HG03135 (cell line): ENCODE data around the gene FICD.
"Not testable (repeated sequence)": the region's sequence is repeated elsewhere in the genome, so short reads cannot be mapped to it uniquely, and the experiment has no call there.

Source experiments
- ATAC-seq: cut with Tn5 transposase; IDR thresholded peaks from one replicate; pipeline ENCODE4 v1.9.1; 2021; ENCODE audit warnings: mild to moderate bottlenecking, moderate library complexity; ENCODE audit not compliant: unreplicated experiment

The FICD gene

GRCh38 chr12:108514973-108515814, at the start of gene FICD:
TSS of gene FICD (plus strand) at chr12:108515277. CDS start at chr12:108516973, 1,696 bp downstream.
- ATAC-seq = peak; percentile 85

- ATAC-seq = no peak
Measured at GRCh38 chr12:108465417-108465816, 49.7 kb upstream of the FICD start.

- ATAC-seq = no peak
Measured at GRCh38 chr12:108468196-108468968, 46.7 kb upstream of the FICD start.

GRCh38 chr12:108473400-108474055, 41.5 kb upstream of the FICD start:
- no peak for ATAC-seq

- no peak for ATAC-seq
Measured at GRCh38 chr12:108475396-108475795, 39.7 kb upstream of the FICD start.

GRCh38 chr12:108477055-108477880, 37.8 kb upstream of the FICD start:
- no peak for ATAC-seq

GRCh38 chr12:108477881-108478259, 37.2 kb upstream of the FICD start:
- no peak for ATAC-seq

GRCh38 chr12:108478611-108479206, 36.4 kb upstream of the FICD start:
- no peak for ATAC-seq

- ATAC-seq = no peak
Measured at GRCh38 chr12:108479364-108480070, 35.6 kb upstream of the FICD start.

- ATAC-seq = no peak
Measured at GRCh38 chr12:108482717-108483212, 32.3 kb upstream of the FICD start.

- ATAC-seq = no peak
Measured at GRCh38 chr12:108483213-108484059, 31.6 kb upstream of the FICD start.

GRCh38 chr12:108484431-108484830, 30.6 kb upstream of the FICD start:
- ATAC-seq = no peak

- ATAC-seq = no peak
Measured at GRCh38 chr12:108484845-108485244, 30.2 kb upstream of the FICD start.

GRCh38 chr12:108485371-108485770, 29.7 kb upstream of the FICD start:
- not testable (repeated sequence) for ATAC-seq

- not testable (repeated sequence) for ATAC-seq
Measured at GRCh38 chr12:108487029-108487428, 28.0 kb upstream of the FICD start.

- no peak for ATAC-seq
Measured at GRCh38 chr12:108491256-108491655, 23.8 kb upstream of the FICD start.

GRCh38 chr12:108495054-108495453, 20.0 kb upstream of the FICD start:
- no peak for ATAC-seq

- no peak for ATAC-seq
Measured at GRCh38 chr12:108495823-108496579, 19.1 kb upstream of the FICD start.
